ENCODE data around the gene UMOD.

Gene UMOD

DNA sequence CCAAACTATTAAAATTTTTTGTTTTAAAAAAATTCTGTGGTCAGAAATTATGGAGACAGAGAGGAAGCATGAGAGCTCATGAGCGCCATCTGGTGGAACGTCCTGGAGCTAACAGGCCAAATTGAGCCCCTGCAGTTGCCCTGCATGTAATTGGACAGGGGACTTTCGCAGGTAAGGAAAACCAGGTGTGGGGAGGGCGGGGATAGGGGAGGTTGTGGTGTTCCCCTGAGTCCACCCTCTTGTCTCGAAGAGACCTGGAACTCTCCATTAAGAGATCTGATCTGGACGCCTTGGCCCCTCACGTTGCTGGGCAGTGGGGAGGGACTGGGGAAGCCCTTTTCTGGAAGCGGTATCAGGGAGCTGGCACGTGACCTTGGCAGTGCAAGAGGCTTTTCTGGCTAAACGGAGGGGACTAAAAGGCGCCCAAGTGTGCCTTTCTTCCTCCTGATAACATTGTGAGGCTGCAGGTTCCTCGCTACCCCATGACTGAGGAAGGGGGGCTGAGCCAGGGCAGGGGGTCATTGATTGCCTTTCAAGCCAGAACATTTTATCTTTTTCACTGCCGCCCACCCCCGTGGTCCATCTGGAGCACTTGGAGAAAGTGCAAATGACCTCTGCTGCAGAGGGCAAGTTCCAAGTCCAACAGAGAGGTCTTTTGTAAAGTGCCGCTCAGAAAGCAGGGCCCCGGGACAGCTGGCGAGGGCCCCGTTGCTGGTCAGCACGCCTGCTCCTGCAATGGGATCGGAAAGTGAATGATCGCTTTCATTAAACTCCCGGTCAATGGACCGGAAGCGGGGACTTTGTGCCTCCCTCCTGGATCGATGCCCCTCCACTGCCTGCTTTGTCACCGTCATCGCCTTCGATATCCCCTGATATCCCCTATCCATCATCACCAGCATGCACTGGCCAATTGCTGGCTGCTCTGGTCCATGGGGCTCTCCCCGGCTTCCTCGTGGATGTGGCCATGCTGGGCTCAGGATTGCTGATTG lies 33.6 kb upstream of the UMOD start:
- Histone ChIP-seq H3K27ac (ENCODE audit: low read depth, low read length) (no peak overlapping the region), H3K9ac (ENCODE audit: low read length) (no peak overlapping the region), H2AFZ (ENCODE audit: low read depth, low read length, severe bottlenecking) (no peak overlapping the region), H3K9me2 (replicated peaks; ENCODE audit: insufficient read depth, low read length) (no peaks in the 10 kb centered on the region), H4K20me1 (ENCODE audit: low read depth, low read length) (no peaks in the 10 kb centered on the region), H3K27me3 (ENCODE audit: low read length) (no peaks in the 10 kb centered on the region), H3K79me2 (ENCODE audit: insufficient read depth, low read length) (no peaks in the 10 kb centered on the region), H3K36me3 (ENCODE audit: low read length) (no peaks in the 10 kb centered on the region), H3K4me2 (ENCODE audit: low read depth, low read length, poor library complexity, severe bottlenecking) (no peak overlapping the region), H3F3A (ENCODE audit: insufficient read depth) (no peaks in the 10 kb centered on the region), H3K4me3 (ENCODE audit: insufficient read depth, low read length, poor library complexity, severe bottlenecking) (no peak overlapping the region), H3K9me3 (ENCODE audit: insufficient read depth, low read length) (no peaks in the 10 kb centered on the region)
- TF ChIP-seq, protein P1, sequence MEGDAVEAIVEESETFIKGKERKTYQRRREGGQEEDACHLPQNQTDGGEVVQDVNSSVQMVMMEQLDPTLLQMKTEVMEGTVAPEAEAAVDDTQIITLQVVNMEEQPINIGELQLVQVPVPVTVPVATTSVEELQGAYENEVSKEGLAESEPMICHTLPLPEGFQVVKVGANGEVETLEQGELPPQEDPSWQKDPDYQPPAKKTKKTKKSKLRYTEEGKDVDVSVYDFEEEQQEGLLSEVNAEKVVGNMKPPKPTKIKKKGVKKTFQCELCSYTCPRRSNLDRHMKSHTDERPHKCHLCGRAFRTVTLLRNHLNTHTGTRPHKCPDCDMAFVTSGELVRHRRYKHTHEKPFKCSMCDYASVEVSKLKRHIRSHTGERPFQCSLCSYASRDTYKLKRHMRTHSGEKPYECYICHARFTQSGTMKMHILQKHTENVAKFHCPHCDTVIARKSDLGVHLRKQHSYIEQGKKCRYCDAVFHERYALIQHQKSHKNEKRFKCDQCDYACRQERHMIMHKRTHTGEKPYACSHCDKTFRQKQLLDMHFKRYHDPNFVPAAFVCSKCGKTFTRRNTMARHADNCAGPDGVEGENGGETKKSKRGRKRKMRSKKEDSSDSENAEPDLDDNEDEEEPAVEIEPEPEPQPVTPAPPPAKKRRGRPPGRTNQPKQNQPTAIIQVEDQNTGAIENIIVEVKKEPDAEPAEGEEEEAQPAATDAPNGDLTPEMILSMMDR (IDR thresholded peaks at IDR 0.05; ENCODE audit: insufficient read depth, low read length, poor library complexity, severe bottlenecking) = peak; percentile 85
- no peak for TF ChIP-seq EZH2phosphoT487 (conservative IDR thresholded peaks at IDR 0.05; ENCODE audit: low read length)

DNA sequence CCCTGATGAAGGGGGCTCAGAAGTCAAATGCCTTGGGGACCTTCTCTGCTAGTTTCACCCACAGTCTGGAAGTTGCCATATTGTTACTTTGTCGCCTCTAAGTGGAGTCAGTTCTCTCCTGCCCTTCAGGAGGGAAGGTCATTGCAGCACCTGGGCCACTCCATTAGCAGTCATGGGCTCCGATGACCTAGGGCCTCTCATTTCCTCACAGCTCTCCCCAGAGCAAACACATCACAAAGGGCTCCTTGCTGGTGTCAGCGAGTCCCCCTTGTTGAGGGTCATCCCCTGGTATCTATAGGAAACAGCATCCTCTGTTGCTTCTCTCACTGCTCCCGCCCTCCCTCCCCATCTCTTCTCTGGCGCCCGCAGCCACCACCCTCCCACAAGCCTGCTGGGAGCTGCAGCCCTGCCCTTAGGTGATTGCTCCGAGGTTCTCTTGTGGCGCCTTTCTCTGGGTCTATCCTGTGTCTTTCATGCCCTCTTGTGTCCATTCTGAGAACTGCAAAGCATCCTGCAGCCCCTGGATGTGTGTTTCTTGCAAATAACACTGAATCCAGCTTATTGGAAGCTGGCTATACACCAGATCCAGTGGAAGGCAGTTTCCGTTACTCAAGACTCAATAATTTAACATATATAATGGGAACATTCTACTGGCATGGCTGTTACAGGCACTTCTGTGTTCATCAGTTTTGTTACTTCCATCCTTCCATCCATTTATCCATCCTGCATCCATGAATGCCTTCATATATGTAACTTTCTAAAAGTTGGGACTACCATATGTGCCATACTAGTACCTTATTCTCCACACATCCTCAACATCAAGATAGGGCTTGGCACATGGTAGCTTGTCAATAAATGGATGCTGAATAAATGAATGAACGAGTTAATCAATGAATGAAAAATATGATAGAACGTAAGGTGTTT lies 30.9 kb upstream of the UMOD start:
- Histone ChIP-seq H2AFZ (ENCODE audit: low read depth, low read length, severe bottlenecking) (no peak overlapping the region), H3K4me2 (ENCODE audit: low read depth, low read length, poor library complexity, severe bottlenecking) (no peak overlapping the region), H3K9me3 (ENCODE audit: insufficient read depth, low read length) (no peaks in the 10 kb centered on the region)

DNA sequence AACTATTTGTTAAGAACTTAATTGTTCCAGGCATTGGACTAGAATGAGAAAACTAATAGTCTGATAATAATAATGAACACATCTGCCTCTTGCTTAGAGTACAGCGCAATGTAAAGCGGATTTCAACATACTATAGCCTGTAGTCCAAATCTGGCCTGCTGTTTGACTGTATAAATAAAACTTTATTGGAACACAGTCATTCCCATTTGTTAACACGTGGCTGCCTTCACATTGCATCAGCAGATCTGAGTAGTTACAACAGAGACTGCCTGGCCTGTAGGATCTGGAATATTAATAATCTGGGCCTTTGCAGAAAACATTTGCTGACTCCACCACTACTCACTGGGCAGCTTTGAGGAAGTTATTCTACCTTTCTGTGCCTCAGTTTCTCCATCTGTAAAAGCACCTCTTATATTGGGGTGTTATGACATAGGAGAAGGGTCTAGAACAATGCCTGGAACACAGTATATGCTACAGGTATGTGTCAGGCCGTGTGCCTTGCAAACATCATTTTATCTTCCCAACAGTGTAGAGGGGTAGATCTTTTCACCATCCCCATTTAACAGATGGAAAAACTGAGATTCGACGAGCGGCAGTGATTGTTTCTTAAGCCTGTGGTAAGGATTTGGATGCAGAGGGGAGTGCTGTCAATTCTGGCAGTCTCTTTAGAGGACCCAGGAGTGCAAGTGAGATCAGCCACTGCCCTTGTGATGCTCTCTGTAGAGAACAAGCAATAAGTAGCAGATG lies 29.9 kb upstream of the UMOD start:
- Histone ChIP-seq H3F3A (ENCODE audit: insufficient read depth) (no peaks in the 10 kb centered on the region), H4K20me1 (ENCODE audit: low read depth, low read length) (no peaks in the 10 kb centered on the region), H3K27me3 (ENCODE audit: low read length) (no peaks in the 10 kb centered on the region), H3K4me2 (ENCODE audit: low read depth, low read length, poor library complexity, severe bottlenecking) (no peak overlapping the region), H2AFZ (ENCODE audit: low read depth, low read length, severe bottlenecking) (no peak overlapping the region), H3K9ac (ENCODE audit: low read length) (no peak overlapping the region), H3K27ac (ENCODE audit: low read depth, low read length) (no peak overlapping the region), H3K79me2 (ENCODE audit: insufficient read depth, low read length) (no peaks in the 10 kb centered on the region), H3K36me3 (ENCODE audit: low read length) (no peaks in the 10 kb centered on the region), H3K9me3 (ENCODE audit: insufficient read depth, low read length) (no peaks in the 10 kb centered on the region), H3K9me2 (replicated peaks; ENCODE audit: insufficient read depth, low read length) (no peaks in the 10 kb centered on the region), H3K4me3 (ENCODE audit: insufficient read depth, low read length, poor library complexity, severe bottlenecking) (no peak overlapping the region)
- no peak for TF ChIP-seq EZH2phosphoT487 (conservative IDR thresholded peaks at IDR 0.05; ENCODE audit: low read length)
- TF ChIP-seq, protein P1 (IDR thresholded peaks at IDR 0.05; ENCODE audit: insufficient read depth, low read length, poor library complexity, severe bottlenecking) = no peak

More for the DNA sequence above, 30.9 kb upstream of the UMOD start:
- TF ChIP-seq, protein P1 (IDR thresholded peaks at IDR 0.05; ENCODE audit: insufficient read depth, low read length, poor library complexity, severe bottlenecking) = peak; percentile 79
- no peak for TF ChIP-seq EZH2phosphoT487 (conservative IDR thresholded peaks at IDR 0.05; ENCODE audit: low read length)
- Histone ChIP-seq H4K20me1 (ENCODE audit: low read depth, low read length) (no peaks in the 10 kb centered on the region), H3K9me2 (replicated peaks; ENCODE audit: insufficient read depth, low read length) (no peaks in the 10 kb centered on the region), H3F3A (ENCODE audit: insufficient read depth) (no peaks in the 10 kb centered on the region), H3K9ac (ENCODE audit: low read length) (no peak overlapping the region), H3K27ac (ENCODE audit: low read depth, low read length) (no peak overlapping the region), H3K4me3 (ENCODE audit: insufficient read depth, low read length, poor library complexity, severe bottlenecking) (no peak overlapping the region), H3K36me3 (ENCODE audit: low read length) (no peaks in the 10 kb centered on the region), H3K27me3 (ENCODE audit: low read length) (no peaks in the 10 kb centered on the region), H3K79me2 (ENCODE audit: insufficient read depth, low read length) (no peaks in the 10 kb centered on the region)

All from SU-DHL-6 (cell line).